ENCODE results near the gene PVR. TPM values are rescaled to one million over a fixed set of nuclear protein-coding genes. Genes with fewer than 3 reads are reported as not detected.
"Not testable (repeated sequence)": the region's sequence is repeated elsewhere in the genome, so short reads cannot be mapped to it uniquely, and the experiment has no call there.

PVR gene
- total RNA-seq, 6 donors from 2014 or later = 40.5 to 89.7 (median 44.2) TPM

DNA sequence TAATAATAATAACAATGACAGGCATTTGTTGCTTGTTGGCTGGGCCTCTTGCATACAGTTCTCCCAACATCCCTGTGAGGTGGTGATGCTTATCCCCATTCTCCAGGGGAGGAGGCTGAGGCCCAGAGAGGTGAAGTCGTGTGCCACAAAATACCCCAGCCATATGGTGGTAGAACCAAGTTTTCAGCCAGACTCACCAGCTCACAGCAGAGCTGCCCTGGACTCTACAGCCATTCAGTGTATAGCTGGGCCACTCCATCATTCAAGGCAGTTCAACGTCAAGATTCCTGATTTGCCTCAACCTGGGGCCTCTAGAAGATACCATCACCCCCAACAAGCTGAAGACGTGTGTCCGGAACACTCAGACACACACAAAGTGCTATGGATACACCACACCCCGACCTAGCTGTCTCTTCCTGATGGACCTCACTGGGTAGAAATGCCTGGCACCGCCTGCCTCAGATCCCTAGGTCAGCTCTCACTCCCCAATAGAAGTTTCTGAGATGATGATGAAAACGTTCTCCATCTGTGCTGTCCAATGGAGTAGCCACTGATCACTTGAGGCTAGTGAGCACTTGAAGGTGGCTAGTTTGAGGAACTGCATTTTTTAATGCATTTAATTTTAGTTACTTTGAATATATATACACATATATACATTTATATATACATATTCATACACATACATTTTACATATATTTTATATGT is 23.3 kb downstream of the PVR start:
- no peak for DNase-seq
- Histone ChIP-seq H3K36me3 (peaks cover 4 to 23% (median 11%) of the 10 kb centered on the region in 4 donors), H3K9me3 (no peaks in the 10 kb centered on the region), H3K27me3 (no peaks in the 10 kb centered on the region), H3K4me3 (no peak overlapping the region), H3K4me1 (peaks cover 0 to 4% (median 0%) of the 10 kb centered on the region in 4 donors), H3K27ac (no peak overlapping the region)
- TF ChIP-seq POLR2AphosphoS5 (IDR thresholded peaks at IDR 0.05) (no peak), EP300 (IDR thresholded peaks at IDR 0.05) (no peak), POLR2A (IDR thresholded peaks at IDR 0.05) (no peak), CTCF (IDR thresholded peaks at IDR 0.05) (no peak)
- no peak for ATAC-seq (ENCODE audit: low FRiP score in 2 of 2)
- 82 to 87% methylated on average over 6 to 7 of the region's 7 CpGs for WGBS, 2 donors

DNA sequence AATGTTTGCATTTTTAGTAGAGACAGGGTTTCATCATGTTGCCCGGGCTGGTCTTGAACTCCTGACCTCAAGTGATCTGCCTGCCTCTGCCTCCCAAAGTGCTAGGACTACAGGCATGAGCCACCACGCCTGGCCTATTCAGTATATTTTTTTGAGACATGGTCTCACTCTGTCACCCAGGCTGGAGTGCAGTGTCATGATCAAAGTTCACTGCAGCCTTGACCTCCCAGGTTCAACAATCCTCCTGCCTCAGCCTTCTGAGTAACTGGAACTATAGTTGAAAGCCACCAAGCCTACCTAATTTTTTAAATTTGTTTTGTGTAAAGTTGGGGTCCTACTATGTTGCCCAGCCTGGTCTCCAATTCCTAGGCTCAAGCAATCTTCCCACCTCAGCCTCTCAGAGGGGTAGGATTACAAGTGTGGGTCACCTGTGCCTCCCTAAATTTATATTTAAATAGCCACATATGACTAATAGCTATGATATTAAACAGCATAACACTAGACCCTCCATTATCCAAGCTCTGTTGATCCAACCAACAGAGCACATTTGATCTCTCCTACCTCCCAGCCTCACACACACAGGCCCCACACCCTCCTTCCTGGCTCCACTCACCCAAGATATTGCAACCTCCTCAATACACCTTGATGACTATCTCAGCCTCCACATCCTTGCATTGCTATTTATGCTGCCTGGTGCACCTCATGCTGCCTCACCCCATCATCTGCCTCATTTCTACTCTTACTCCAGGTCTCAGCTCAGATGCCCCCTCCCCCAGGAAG is 25.5 kb downstream of the PVR start:
- Histone ChIP-seq H3K27ac (no peak overlapping the region), H3K36me3 (peaks cover 0 to under 1% (median 0%) of the 10 kb centered on the region in 4 donors), H3K4me1 (no peaks in the 10 kb centered on the region), H3K4me3 (no peak overlapping the region), H3K27me3 (no peaks in the 10 kb centered on the region), H3K9me3 (no peaks in the 10 kb centered on the region)
- no peak for DNase-seq
- no peak for TF ChIP-seq EP300 (IDR thresholded peaks at IDR 0.05)
- TF ChIP-seq CTCF (IDR thresholded peaks at IDR 0.05) = no peak
- TF ChIP-seq POLR2A (IDR thresholded peaks at IDR 0.05) = no peak
- no peak for TF ChIP-seq POLR2AphosphoS5 (IDR thresholded peaks at IDR 0.05)
- WGBS, 2 donors = 86 to 88% methylated on average over 2 of the region's 2 CpGs
- no peak for ATAC-seq (ENCODE audit: low FRiP score in 2 of 2)

GRCh38 chr19:44670027-44670426 is 26.3 kb downstream of the PVR start:
- 75 to 96% methylated on average over 2 of the region's 2 CpGs for WGBS, 2 donors
- not testable (repeated sequence) for H3K36me3 ChIP-seq, H3K27ac ChIP-seq

DNA sequence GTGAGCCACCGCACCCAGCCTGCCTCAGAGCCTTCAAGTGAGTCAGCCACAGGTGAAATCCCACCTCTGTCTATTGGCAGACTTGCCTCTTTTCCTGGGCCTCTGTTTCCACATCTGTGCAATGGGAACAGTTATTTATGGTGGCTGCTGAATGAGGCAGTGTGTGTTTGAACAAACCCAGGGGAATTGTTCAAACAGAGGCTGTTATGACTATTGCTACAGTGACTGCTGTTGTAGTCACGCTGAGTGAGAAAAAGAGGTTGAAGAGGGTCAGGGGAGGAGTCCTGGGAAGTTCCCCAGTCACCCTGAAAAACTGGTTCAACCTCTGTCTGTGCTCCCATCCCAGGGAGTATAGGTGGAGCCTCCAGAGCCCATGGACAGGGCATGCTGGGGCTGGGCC is 27.7 kb downstream of the PVR start, which contains the start of gene CEACAM19:
CEACAM19 (plus strand) TSS at position 83 of the 400 bp plus-strand sequence. CDS start 450 bp downstream, outside the sequence.
- ATAC-seq (ENCODE audit: low FRiP score in 2 of 2) = peak in 1 of 2 donors; percentile 72
- TF ChIP-seq POLR2AphosphoS5 (IDR thresholded peaks at IDR 0.05) = no peak
- Histone ChIP-seq H3K4me3 (no peak within 1 kb of the TSS), H3K4me1 (no peaks in the 10 kb centered on the region), H3K27me3 (no peaks in the 10 kb centered on the region), H3K36me3 (peaks cover 0 to 5% (median 0%) of the 10 kb centered on the region in 4 donors), H3K27ac (no peak within 1 kb of the TSS), H3K9me3 (no peaks in the 10 kb centered on the region)
- WGBS, 2 donors = 70 to 72% methylated on average over 2 of the region's 2 CpGs
- DNase-seq = no peak

More at GRCh38 chr19:44670027-44670426, 26.3 kb downstream of the PVR start:
- DNase-seq; H3K4me1 ChIP-seq; H3K4me3 ChIP-seq; ATAC-seq (ENCODE audit: low FRiP score in 2 of 2); H3K9me3 ChIP-seq; H3K27me3 ChIP-seq: not testable (repeated sequence)

- peaks cover 0 to 10% (median 0%) of the 10 kb centered on the region in 4 donors for H3K36me3 ChIP-seq
- ATAC-seq (ENCODE audit: low FRiP score in 2 of 2) = no peak
- 83 to 86% methylated on average over 1 of the region's 1 CpG for WGBS, 2 donors
- peaks cover 0 to 3% (median 1%) of the 10 kb centered on the region in 4 donors for H3K4me1 ChIP-seq
- no peak for TF ChIP-seq EP300 (IDR thresholded peaks at IDR 0.05)
- TF ChIP-seq POLR2AphosphoS5 (IDR thresholded peaks at IDR 0.05) = no peak
- H3K27ac ChIP-seq = no peak overlapping the region
- H3K9me3 ChIP-seq = no peaks in the 10 kb centered on the region
- no peak for DNase-seq
- H3K4me3 ChIP-seq = no peak overlapping the region
- H3K27me3 ChIP-seq = no peaks in the 10 kb centered on the region
These were observed 28.5 kb downstream of the PVR start for GRCh38 chr19:44672226-44672625.

DNA sequence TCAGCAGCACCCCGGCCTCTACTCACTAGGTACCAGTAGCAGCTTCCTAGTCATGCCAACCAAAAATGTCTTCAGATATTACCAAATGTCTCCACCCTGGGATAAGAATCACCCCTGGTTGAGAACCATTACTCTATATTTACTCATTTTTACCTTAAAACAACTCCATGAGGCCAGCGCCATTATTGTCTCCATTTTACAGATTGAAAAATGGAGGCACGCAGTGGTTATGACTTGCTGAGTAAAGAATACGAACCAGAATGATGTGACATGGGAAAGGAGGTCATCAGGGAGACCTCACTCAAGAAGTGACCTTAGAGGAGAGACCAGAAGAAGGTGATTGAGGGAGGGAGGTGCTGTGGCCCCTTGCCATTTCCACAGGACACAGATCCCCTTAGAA is 29.8 kb downstream of the PVR start:
- WGBS, 2 donors = 86 to 94% methylated on average over 4 of the region's 4 CpGs

More for the DNA sequence above, 29.8 kb downstream of the PVR start:
- DNase-seq (no peak), ATAC-seq (ENCODE audit: low FRiP score in 2 of 2) (no peak)
- H3K4me3 ChIP-seq = no peak overlapping the region
- peaks cover 0 to 10% (median 0%) of the 10 kb centered on the region in 4 donors for H3K36me3 ChIP-seq
- peaks cover 0 to 6% (median 3%) of the 10 kb centered on the region in 4 donors for H3K4me1 ChIP-seq
- H3K9me3 ChIP-seq = no peaks in the 10 kb centered on the region
- TF ChIP-seq EP300 (IDR thresholded peaks at IDR 0.05) (no peak), CTCF (IDR thresholded peaks at IDR 0.05) (no peak), POLR2AphosphoS5 (IDR thresholded peaks at IDR 0.05) (no peak), POLR2A (IDR thresholded peaks at IDR 0.05) (no peak)
- no peaks in the 10 kb centered on the region for H3K27me3 ChIP-seq
- no peak overlapping the region for H3K27ac ChIP-seq
